Measurements from ENCODE around the gene DMRTB1. TPM values are rescaled to one million over a fixed set of nuclear protein-coding genes. Genes with fewer than 3 reads are reported as not detected.

DMRTB1 gene
- polyA plus RNA-seq, 1 donor from 2014 or later: not detected

GRCh38 chr1:53415432-53415831 lies 43.8 kb upstream of the DMRTB1 start:
- Histone ChIP-seq H3K79me2 (replicated peaks; ENCODE audit: insufficient read depth, low read length) (no peaks in the 10 kb centered on the region), H2AFZ (ENCODE audit: low read depth, low read length) (no peak overlapping the region), H3K4me3 (ENCODE audit: low read length) (no peak overlapping the region), H3F3A (ENCODE audit: insufficient read depth, low read length, poor library complexity, severe bottlenecking) (no peaks in the 10 kb centered on the region), H3K9me2 (ENCODE audit: insufficient read depth, low read length) (no peaks in the 10 kb centered on the region), H3K9me3 (ENCODE audit: low read length) (no peaks in the 10 kb centered on the region), H3K27me3 (ENCODE audit: insufficient read depth, low read depth, low read length) (no peaks in the 10 kb centered on the region), H4K20me1 (ENCODE audit: insufficient read depth) (no peaks in the 10 kb centered on the region), H3K9ac (ENCODE audit: low read length) (no peak overlapping the region), H3K4me2 (ENCODE audit: low read length) (no peak overlapping the region), H3K27ac (ENCODE audit: low read length) (no peak overlapping the region), H3K36me3 (ENCODE audit: insufficient read depth, low read length) (no peaks in the 10 kb centered on the region)
- TF ChIP-seq POLR2AphosphoS5 (IDR thresholded peaks at IDR 0.05) (no peak), REST (IDR thresholded peaks at IDR 0.05; ENCODE audit: borderline replicate concordance) (no peak), RAD21 (conservative IDR thresholded peaks at IDR 0.05) (no peak), MXI1 (conservative IDR thresholded peaks at IDR 0.05; ENCODE audit: poor library complexity, severe bottlenecking) (no peak)

- no peaks in the 10 kb centered on the region for H3K9me3 ChIP-seq (ENCODE audit: low read length)
- no peak overlapping the region for H3K27ac ChIP-seq (ENCODE audit: low read length)
- no peak overlapping the region for H3K4me3 ChIP-seq (ENCODE audit: low read length)
Measured at GRCh38 chr1:53416269-53416813, 42.9 kb upstream of the DMRTB1 start.

More at GRCh38 chr1:53416269-53416813, 42.9 kb upstream of the DMRTB1 start:
- Histone ChIP-seq H3K9me2 (ENCODE audit: insufficient read depth, low read length) (no peaks in the 10 kb centered on the region), H2AFZ (ENCODE audit: low read depth, low read length) (no peak overlapping the region), H3K4me2 (ENCODE audit: low read length) (no peak overlapping the region), H3K9ac (ENCODE audit: low read length) (no peak overlapping the region), H4K20me1 (ENCODE audit: insufficient read depth) (no peaks in the 10 kb centered on the region), H3K79me2 (replicated peaks; ENCODE audit: insufficient read depth, low read length) (no peaks in the 10 kb centered on the region), H3K27me3 (ENCODE audit: insufficient read depth, low read depth, low read length) (no peaks in the 10 kb centered on the region), H3K36me3 (ENCODE audit: insufficient read depth, low read length) (no peaks in the 10 kb centered on the region), H3F3A (ENCODE audit: insufficient read depth, low read length, poor library complexity, severe bottlenecking) (no peaks in the 10 kb centered on the region)
- TF ChIP-seq POLR2AphosphoS5 (IDR thresholded peaks at IDR 0.05) (no peak), TAF1 (IDR thresholded peaks at IDR 0.05; ENCODE audit: low read depth) (no peak), REST (IDR thresholded peaks at IDR 0.05; ENCODE audit: borderline replicate concordance) (no peak), SMC3 (conservative IDR thresholded peaks at IDR 0.05; ENCODE audit: poor library complexity) (no peak), CTCF (IDR thresholded peaks at IDR 0.05; ENCODE audit: poor library complexity, severe bottlenecking) (no peak), RAD21 (conservative IDR thresholded peaks at IDR 0.05) (no peak), MXI1 (conservative IDR thresholded peaks at IDR 0.05; ENCODE audit: poor library complexity, severe bottlenecking) (no peak)
